ENCODE data around the gene AGBL4. TPM values are rescaled to one million over a fixed set of nuclear protein-coding genes. Genes with fewer than 3 reads are reported as not detected.
A peak's percentile ranks its signal among the peaks of the same experiment; 100 is the strongest.

The AGBL4 gene
- total RNA-seq, 5 donors from 2014 or later (not counting 1 experiment from before 2014, with no cell fraction given) = 0.58 TPM; not detected in 4

DNA sequence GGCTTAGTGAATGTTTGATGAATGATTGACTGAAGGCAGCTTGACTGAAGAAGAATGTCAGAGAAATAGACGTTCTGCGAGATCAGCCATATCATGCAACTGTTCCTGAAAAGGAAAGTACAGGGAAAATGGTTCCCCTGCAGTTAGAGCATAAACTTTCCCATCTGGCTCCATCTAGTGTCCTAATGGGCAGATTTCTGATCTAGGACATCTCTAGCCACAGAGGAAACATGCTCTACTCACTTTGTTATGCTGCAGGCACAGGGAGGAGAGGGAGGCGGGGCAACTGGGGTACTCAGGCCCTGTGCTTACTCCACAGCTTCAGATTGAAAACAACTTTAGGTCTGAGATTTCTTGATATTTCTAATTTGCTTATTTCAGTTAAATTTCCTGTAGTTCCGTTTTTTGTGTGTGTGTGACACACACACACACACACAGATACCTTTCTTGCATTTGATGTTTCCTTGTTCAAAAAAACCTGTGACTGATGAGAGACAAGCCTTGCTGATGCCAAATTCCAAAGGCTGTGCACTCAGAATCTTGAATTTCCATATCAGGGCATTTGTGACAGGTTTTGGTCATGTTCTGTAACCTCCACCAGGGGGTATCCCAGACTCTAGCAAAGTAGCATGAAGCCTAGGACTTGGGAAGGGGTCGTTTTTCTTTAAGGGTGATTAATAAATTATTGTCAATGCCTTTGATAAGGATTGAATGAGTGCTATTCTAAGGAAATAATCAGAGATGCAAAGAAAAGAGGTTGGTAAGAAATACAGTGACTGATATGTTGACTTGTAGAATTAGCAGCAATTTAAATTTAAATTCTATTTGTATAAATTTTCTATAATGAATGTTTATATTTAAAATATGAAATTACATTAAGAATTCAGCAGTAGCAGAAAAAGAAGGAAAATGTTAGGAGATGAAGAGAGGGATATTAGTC, 1107.4 kb downstream of the AGBL4 start:
- Mint-ChIP-seq H3K27ac (no peak overlapping the region), H3K4me1 (no peaks in the 10 kb centered on the region), H3K9me3 (no peaks in the 10 kb centered on the region), H3K27me3 (no peaks in the 10 kb centered on the region), H3K36me3 (no peaks in the 10 kb centered on the region), H3K4me3 (no peak overlapping the region)
- ChIA-PET POLR2A (no interaction called here), CTCF (no interaction called here)
- Histone ChIP-seq H3K27me3 (replicated peaks in 1 of 2; ENCODE audit: control insufficient read depth in 2 of 2, extremely low read depth in 1 of 2, insufficient read depth in 2 of 2, low read length in 1 of 2) (no peaks in the 10 kb centered on the region), H3K4me3 (ENCODE audit: control insufficient read depth in 1 of 2, extremely low read depth in 1 of 2, low read length in 1 of 2) (no peak overlapping the region), H3K27ac (ENCODE audit: low read length) (no peak overlapping the region), H3K36me3 (ENCODE audit: control insufficient read depth in 2 of 2, extremely low read depth in 1 of 2, insufficient read depth in 1 of 2, low read length in 1 of 2) (no peaks in the 10 kb centered on the region), H3K4me1 (ENCODE audit: control insufficient read depth in 1 of 2, extremely low read depth in 1 of 2, insufficient read depth in 2 of 2, low read length in 2 of 2) (no peaks in the 10 kb centered on the region), H3K9me3 (no peaks in the 10 kb centered on the region)
- ATAC-seq (replicated peaks in 1 of 4) (no peak), DNase-seq (peak in 1 of 35 experiments; percentile 2)
- 54% methylated on average over 3 of the region's 5 CpGs for WGBS (ENCODE audit: insufficient coverage)

DNA sequence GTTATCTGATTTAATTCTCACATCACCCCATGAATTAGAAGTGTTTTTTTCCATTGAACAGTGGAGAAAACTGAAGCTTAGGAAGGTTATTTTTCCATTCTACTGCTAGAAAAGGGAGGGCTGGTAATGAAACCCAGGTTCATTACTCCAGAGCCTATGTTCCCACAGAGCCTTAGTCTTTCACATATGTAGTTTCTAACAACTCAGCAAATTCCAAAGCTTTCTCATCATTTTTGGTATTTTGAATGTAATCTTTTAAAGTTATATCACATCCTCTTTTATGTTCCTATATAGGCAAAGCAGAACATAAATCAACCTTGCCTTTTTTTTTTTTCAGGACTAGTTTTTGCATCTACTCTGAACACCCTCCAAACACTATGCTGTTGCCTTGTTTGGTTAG, 1115.1 kb downstream of the AGBL4 start:
- Mint-ChIP-seq H3K9me3 (no peaks in the 10 kb centered on the region), H3K36me3 (no peaks in the 10 kb centered on the region), H3K4me1 (no peaks in the 10 kb centered on the region), H3K4me3 (no peak overlapping the region), H3K27me3 (peaks cover 2 to 4% of the 10 kb centered on the region in 2 donors), H3K27ac (no peak overlapping the region)
- no peak for DNase-seq
- Histone ChIP-seq H3K27me3 (replicated peaks in 1 of 2; ENCODE audit: control insufficient read depth in 2 of 2, extremely low read depth in 1 of 2, insufficient read depth in 2 of 2, low read length in 1 of 2) (no peaks in the 10 kb centered on the region), H3K36me3 (ENCODE audit: control insufficient read depth in 2 of 2, extremely low read depth in 1 of 2, insufficient read depth in 1 of 2, low read length in 1 of 2) (no peaks in the 10 kb centered on the region), H3K4me3 (ENCODE audit: control insufficient read depth in 1 of 2, extremely low read depth in 1 of 2, low read length in 1 of 2) (no peak overlapping the region), H3K27ac (ENCODE audit: low read length) (no peak overlapping the region), H3K4me1 (ENCODE audit: control insufficient read depth in 1 of 2, extremely low read depth in 1 of 2, insufficient read depth in 2 of 2, low read length in 2 of 2) (no peaks in the 10 kb centered on the region), H3K9me3 (no peaks in the 10 kb centered on the region)
- CTCF ChIA-PET = no interaction called here
- POLR2A ChIA-PET = no interaction called here
- ATAC-seq (replicated peaks in 1 of 4) = no peak

DNA sequence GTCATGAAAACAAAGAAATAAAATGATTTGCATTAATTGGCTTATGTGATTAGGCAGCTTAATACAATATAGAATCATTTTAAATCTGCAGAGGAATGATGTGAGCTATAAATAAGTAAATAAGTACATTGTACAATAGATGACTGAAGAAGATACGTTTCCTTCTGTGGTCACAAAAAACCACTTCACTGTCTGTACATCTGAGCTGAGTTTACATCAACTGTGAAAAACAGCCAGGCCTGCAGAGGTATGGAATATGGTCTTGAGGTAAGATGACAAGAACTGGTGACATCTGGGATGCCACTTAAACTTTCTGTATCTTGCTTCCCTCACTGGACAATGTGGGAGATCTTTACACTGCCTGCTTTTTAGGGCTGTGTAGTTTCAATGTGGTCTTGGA, 1117.0 kb downstream of the AGBL4 start:
- no peak overlapping the region for H3K27ac Mint-ChIP-seq
- CTCF ChIA-PET = no interaction called here
- no CpG with 5 or more reads among the region's 1 CpG for WGBS (ENCODE audit: insufficient coverage)

DNA sequence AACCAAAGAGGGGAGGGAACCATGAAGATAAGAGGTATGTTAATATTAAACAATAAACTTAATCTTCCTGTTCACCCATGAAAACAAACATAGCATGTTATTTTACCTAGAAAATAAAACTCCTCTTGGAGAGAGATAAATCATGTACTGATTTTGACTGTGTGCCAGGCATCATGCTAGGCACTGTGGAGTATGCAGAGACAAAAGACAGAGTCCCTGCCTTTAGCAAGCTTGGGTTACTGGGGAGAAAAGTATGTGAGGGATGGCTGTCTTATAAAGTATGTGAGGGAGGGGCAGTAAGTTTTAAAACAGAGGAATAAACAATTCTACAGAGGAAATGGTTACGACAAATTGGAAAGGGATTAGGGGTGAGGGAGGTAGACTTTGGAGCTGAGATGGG, 1117.6 kb downstream of the AGBL4 start:
- ATAC-seq (replicated peaks in 1 of 4) = no peak
- no peaks in the 10 kb centered on the region for H3K27me3 ChIP-seq (replicated peaks in 1 of 2; ENCODE audit: control insufficient read depth in 2 of 2, extremely low read depth in 1 of 2, insufficient read depth in 2 of 2, low read length in 1 of 2)
- H3K27ac ChIP-seq (ENCODE audit: low read length) = no peak overlapping the region
- POLR2A ChIA-PET = no interaction called here
- H3K27ac Mint-ChIP-seq = no peak overlapping the region
- H3K4me3 Mint-ChIP-seq = no peak overlapping the region
- H3K9me3 Mint-ChIP-seq = peaks cover 0 to 3% (median 0%) of the 10 kb centered on the region in 3 donors
- H3K9me3 ChIP-seq = no peaks in the 10 kb centered on the region
- H3K36me3 ChIP-seq (ENCODE audit: control insufficient read depth in 2 of 2, extremely low read depth in 1 of 2, insufficient read depth in 1 of 2, low read length in 1 of 2) = no peaks in the 10 kb centered on the region
- H3K4me1 Mint-ChIP-seq = no peaks in the 10 kb centered on the region
- H3K36me3 Mint-ChIP-seq = no peaks in the 10 kb centered on the region
- H3K4me1 ChIP-seq (ENCODE audit: control insufficient read depth in 1 of 2, extremely low read depth in 1 of 2, insufficient read depth in 2 of 2, low read length in 2 of 2) = no peaks in the 10 kb centered on the region
- WGBS (ENCODE audit: insufficient coverage) = 83% methylated on average over 1 of the region's 1 CpG
- H3K27me3 Mint-ChIP-seq = peaks cover 3 to 4% of the 10 kb centered on the region in 2 donors
- CTCF ChIA-PET = no interaction called here
- no peak for DNase-seq
- no peak overlapping the region for H3K4me3 ChIP-seq (ENCODE audit: control insufficient read depth in 1 of 2, extremely low read depth in 1 of 2, low read length in 1 of 2)

More for the DNA sequence above, 1117.0 kb downstream of the AGBL4 start:
- no peak overlapping the region for H3K4me3 ChIP-seq (ENCODE audit: control insufficient read depth in 1 of 2, extremely low read depth in 1 of 2, low read length in 1 of 2)
- no peak overlapping the region for H3K4me3 Mint-ChIP-seq
- peaks cover 0 to under 1% (median 0%) of the 10 kb centered on the region in 3 donors for H3K9me3 Mint-ChIP-seq
- no peak for DNase-seq
- H3K36me3 Mint-ChIP-seq = no peaks in the 10 kb centered on the region
- H3K4me1 Mint-ChIP-seq = no peaks in the 10 kb centered on the region
- no peaks in the 10 kb centered on the region for H3K4me1 ChIP-seq (ENCODE audit: control insufficient read depth in 1 of 2, extremely low read depth in 1 of 2, insufficient read depth in 2 of 2, low read length in 2 of 2)
- peaks cover 3 to 4% of the 10 kb centered on the region in 2 donors for H3K27me3 Mint-ChIP-seq
- POLR2A ChIA-PET = interaction anchor here in 1 of 2 donors (0.6 kb wide), 1 partner anchor 11 kb away, joined by 3 read pairs; no protein-coding TSS in a partner anchor
- no peak for ATAC-seq (replicated peaks in 1 of 4)
- no peaks in the 10 kb centered on the region for H3K9me3 ChIP-seq
- H3K36me3 ChIP-seq (ENCODE audit: control insufficient read depth in 2 of 2, extremely low read depth in 1 of 2, insufficient read depth in 1 of 2, low read length in 1 of 2) = no peaks in the 10 kb centered on the region
- H3K27me3 ChIP-seq (replicated peaks in 1 of 2; ENCODE audit: control insufficient read depth in 2 of 2, extremely low read depth in 1 of 2, insufficient read depth in 2 of 2, low read length in 1 of 2) = no peaks in the 10 kb centered on the region
- H3K27ac ChIP-seq (ENCODE audit: low read length) = no peak overlapping the region

DNA sequence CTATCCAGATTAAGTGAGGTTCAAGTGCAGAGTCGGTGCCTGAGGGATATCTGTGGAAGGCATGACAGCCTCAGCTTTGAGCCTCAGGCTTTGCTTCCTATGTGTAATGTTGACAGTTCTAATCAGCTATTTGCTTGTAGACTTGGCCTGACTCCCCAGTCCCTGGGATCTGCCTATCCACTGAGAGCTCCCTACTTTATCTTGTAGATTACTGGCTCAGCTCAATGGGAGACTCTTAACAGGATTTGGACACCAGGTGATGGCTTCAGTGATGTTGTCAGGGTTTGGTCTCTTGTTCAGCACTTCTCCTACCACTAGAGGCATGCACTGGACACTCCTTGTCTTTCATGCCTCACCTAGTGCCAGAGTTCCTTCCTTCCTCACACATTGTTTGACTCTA, 1120.5 kb downstream of the AGBL4 start:
- H3K4me3 Mint-ChIP-seq = no peak overlapping the region
- ATAC-seq (replicated peaks in 1 of 4) = no peak
- CTCF ChIA-PET = no interaction called here
- POLR2A ChIA-PET = no interaction called here
- H3K4me1 Mint-ChIP-seq = no peaks in the 10 kb centered on the region
- H3K9me3 Mint-ChIP-seq = peaks cover 0 to 3% (median 0%) of the 10 kb centered on the region in 3 donors
- Histone ChIP-seq H3K27ac (ENCODE audit: low read length) (no peak overlapping the region), H3K4me1 (ENCODE audit: control insufficient read depth in 1 of 2, extremely low read depth in 1 of 2, insufficient read depth in 2 of 2, low read length in 2 of 2) (no peaks in the 10 kb centered on the region), H3K36me3 (ENCODE audit: control insufficient read depth in 2 of 2, extremely low read depth in 1 of 2, insufficient read depth in 1 of 2, low read length in 1 of 2) (no peaks in the 10 kb centered on the region), H3K9me3 (no peaks in the 10 kb centered on the region), H3K4me3 (ENCODE audit: control insufficient read depth in 1 of 2, extremely low read depth in 1 of 2, low read length in 1 of 2) (no peak overlapping the region), H3K27me3 (replicated peaks in 1 of 2; ENCODE audit: control insufficient read depth in 2 of 2, extremely low read depth in 1 of 2, insufficient read depth in 2 of 2, low read length in 1 of 2) (no peaks in the 10 kb centered on the region)
- no peak for DNase-seq
- no peaks in the 10 kb centered on the region for H3K36me3 Mint-ChIP-seq
- H3K27me3 Mint-ChIP-seq = peaks cover 7 to 9% of the 10 kb centered on the region in 2 donors
- H3K27ac Mint-ChIP-seq = no peak overlapping the region
- no CpG with 5 or more reads among the region's 1 CpG for WGBS (ENCODE audit: insufficient coverage)

DNA sequence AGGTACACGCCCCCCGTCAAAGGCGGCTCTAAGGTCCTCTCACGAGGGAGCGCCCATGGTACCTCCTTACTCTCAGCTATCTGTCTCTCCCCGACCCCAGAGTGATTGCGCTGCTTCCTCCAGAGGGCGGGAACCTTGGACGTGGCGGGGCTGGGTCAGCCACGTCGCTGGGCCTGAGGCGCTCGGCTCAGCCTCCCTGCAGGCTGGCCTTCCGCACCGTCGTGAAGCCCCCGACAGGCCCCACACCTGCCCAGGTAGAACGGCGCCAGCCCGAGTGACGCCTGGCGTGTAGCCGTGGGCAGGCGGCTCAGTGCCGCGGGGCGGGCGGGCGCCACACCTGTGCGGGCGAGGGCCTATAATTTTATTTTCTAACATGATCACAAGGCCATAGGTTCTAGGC, 1124.9 kb downstream of the AGBL4 start:
- Mint-ChIP-seq H3K36me3 (no peaks in the 10 kb centered on the region), H3K27me3 (peaks cover 7 to 8% of the 10 kb centered on the region in 2 donors), H3K9me3 (peaks cover 0 to 3% (median 0%) of the 10 kb centered on the region in 3 donors), H3K4me3 (no peak overlapping the region), H3K27ac (no peak overlapping the region), H3K4me1 (no peaks in the 10 kb centered on the region)
- Histone ChIP-seq H3K4me1 (ENCODE audit: control insufficient read depth in 1 of 2, extremely low read depth in 1 of 2, insufficient read depth in 2 of 2, low read length in 2 of 2) (no peaks in the 10 kb centered on the region), H3K36me3 (ENCODE audit: control insufficient read depth in 2 of 2, extremely low read depth in 1 of 2, insufficient read depth in 1 of 2, low read length in 1 of 2) (no peaks in the 10 kb centered on the region), H3K27ac (ENCODE audit: low read length) (no peak overlapping the region), H3K4me3 (ENCODE audit: control insufficient read depth in 1 of 2, extremely low read depth in 1 of 2, low read length in 1 of 2) (no peak overlapping the region), H3K27me3 (replicated peaks in 1 of 2; ENCODE audit: control insufficient read depth in 2 of 2, extremely low read depth in 1 of 2, insufficient read depth in 2 of 2, low read length in 1 of 2) (no peaks in the 10 kb centered on the region), H3K9me3 (no peaks in the 10 kb centered on the region)
- ChIA-PET POLR2A (no interaction called here), CTCF (no interaction called here)
- ATAC-seq (replicated peaks in 1 of 4) (no peak), DNase-seq (no peak)
- 90% methylated on average over 9 of the region's 32 CpGs for WGBS (ENCODE audit: insufficient coverage)
